H1 (cell line): ENCODE results near the gene STOML1. TPM values are rescaled to one million over a fixed set of nuclear protein-coding genes. Genes with fewer than 3 reads are reported as not detected.

Source experiments
- CTCF ChIA-PET: fragments of 300-600 bp; sonication (Branson Sonifier 250); formaldehyde crosslinking; loops from one replicate; lab custom pipeline; 2021; ENCODE audit not compliant: partially characterized antibody; lab: Charles Lee
- POLR2A ChIA-PET: fragments of 300-600 bp; sonication (Branson Sonifier 250); formaldehyde crosslinking; loops from one replicate; lab custom pipeline; 2021; ENCODE audit warnings: inconsistent platforms; ENCODE audit not compliant: partially characterized antibody; lab: Charles Lee
- DNase-seq, 2 experiments: peaks; one replicate each; pipeline versions ENCODE4 v3.0.0 to v3.0.0-alpha.2; 2010 to 2022; ENCODE audit warnings: low spot score in 2 of 2, low read depth in 1 of 2, mixed read lengths in 1 of 2
- FAIRE-seq: peaks from 2 replicates; lab custom pipeline; 2011; peaks lifted over from hg19 to GRCh38; lab: Jason Lieb, UNC
- H2AFZ ChIP-seq: 2 replicates; pipeline ENCODE4 v1.8.1; 2012; ENCODE audit warnings: low read length, inconsistent platforms
- H2AK5ac ChIP-seq: 2 replicates; pipeline ENCODE4 v1.6.1; 2013; ENCODE audit warnings: low read depth, low read length
- H2BK120ac ChIP-seq: replicated peaks from 2 replicates; pipeline ENCODE3; 2013; ENCODE audit warnings: low read depth, low read length, inconsistent platforms
- H2BK12ac ChIP-seq: 2 replicates; pipeline ENCODE4 v1.6.1; 2013; ENCODE audit warnings: low read depth, low read length
- H2BK15ac ChIP-seq: 2 replicates; pipeline ENCODE4 v1.6.1; 2013; ENCODE audit warnings: low read length
- H2BK20ac ChIP-seq: 2 replicates; pipeline ENCODE4 v1.6.1; 2013; ENCODE audit warnings: low read length
- H2BK5ac ChIP-seq: 2 replicates; pipeline ENCODE4 v1.6.1; 2013; ENCODE audit warnings: low read depth, low read length
- H3K14ac ChIP-seq: 2 replicates; pipeline ENCODE4 v1.6.1; 2013; ENCODE audit warnings: inconsistent platforms; ENCODE audit not compliant: insufficient read length
- H3K18ac ChIP-seq: 2 replicates; pipeline ENCODE4 v1.6.1; 2013; ENCODE audit warnings: low read length; ENCODE audit errors: extremely low read depth
- H3K23ac ChIP-seq: 2 replicates; pipeline ENCODE4 v1.6.1; 2013; ENCODE audit warnings: inconsistent platforms; ENCODE audit not compliant: insufficient read length
- H3K23me2 ChIP-seq: 2 replicates; pipeline ENCODE4 v1.6.1; 2013; ENCODE audit warnings: low read depth, low read length
- H3K27ac ChIP-seq: 2 replicates; pipeline ENCODE4 v1.6.1; 2011; ENCODE audit warnings: low read depth, low read length, inconsistent platforms
- H3K27me3 ChIP-seq, 4 experiments: replicated peaks in 1 of 4; 1 replicate in 1 of 4; 2 replicates in 3 of 4; pipeline versions ENCODE4 v1.6.1 to v1.8.1; 2011 to 2013; ENCODE audit warnings: low read length in 3 of 4, mild to moderate bottlenecking in 3 of 4, inconsistent platforms in 2 of 4, mixed read lengths in 2 of 4, moderate library complexity in 1 of 4; ENCODE audit not compliant: control insufficient read depth in 3 of 4, insufficient read depth in 3 of 4; ENCODE audit errors: extremely low read depth in 1 of 4
- H3K36me3 ChIP-seq, 4 experiments: 2 replicates each; pipeline versions ENCODE4 v1.6.1 to v1.8.1; 2011 to 2013; ENCODE audit warnings: mild to moderate bottlenecking in 4 of 4, low read length in 3 of 4, moderate library complexity in 2 of 4, control low read depth in 1 of 4, inconsistent platforms in 1 of 4; ENCODE audit not compliant: insufficient read depth in 4 of 4, control insufficient read depth in 2 of 4
- H3K4ac ChIP-seq: replicated peaks from 2 replicates; pipeline ENCODE3; 2013; ENCODE audit warnings: low read length, low read depth, mixed read lengths, inconsistent platforms; ENCODE audit not compliant: insufficient read length
- H3K4me1 ChIP-seq, 4 experiments: replicated peaks in 1 of 4; 1 replicate in 1 of 4; 2 replicates in 3 of 4; pipeline versions ENCODE4 v1.6.1 to v1.8.1; 2011 to 2013; ENCODE audit warnings: low read length in 3 of 4, inconsistent platforms in 2 of 4, mixed read lengths in 1 of 4; ENCODE audit not compliant: insufficient read depth in 4 of 4, control insufficient read depth in 3 of 4
- H3K4me2 ChIP-seq, 2 experiments: 2 replicates each; pipeline versions ENCODE4 v1.6.1 to v1.8.1; 2011 to 2013; ENCODE audit warnings: low read depth in 2 of 2, low read length in 2 of 2, control low read depth in 1 of 2, inconsistent platforms in 1 of 2, mild to moderate bottlenecking in 1 of 2; ENCODE audit not compliant: insufficient read depth in 1 of 2
- H3K4me3 ChIP-seq, 4 experiments: fragments of 200-600, 300-600 bp in 1 of 4; sonication (generic), shearing (Covaris generic), sonication (Bioruptor Twin) in 1 of 4; 2 replicates each; pipeline versions ENCODE4 v1.5.1 to v1.8.1; 2011 to 2016; ENCODE audit warnings: low read length in 4 of 4, low read depth in 3 of 4, control low read depth in 2 of 4, inconsistent platforms in 2 of 4, mild to moderate bottlenecking in 2 of 4, mixed read lengths in 1 of 4, moderate library complexity in 1 of 4; ENCODE audit not compliant: insufficient read depth in 2 of 4; ENCODE audit errors: extremely low read depth in 1 of 4
- H3K56ac ChIP-seq: replicated peaks from 2 replicates; pipeline ENCODE3; 2013; ENCODE audit warnings: low read depth, mild to moderate bottlenecking, mixed read lengths, low read length, inconsistent platforms; ENCODE audit not compliant: insufficient read length
- H3K79me1 ChIP-seq: 2 replicates; pipeline ENCODE4 v1.6.1; 2013; ENCODE audit warnings: low read depth, low read length, control low read depth
- H3K79me2 ChIP-seq, 2 experiments: 2 replicates each; pipeline versions ENCODE4 v1.6.1 to v1.8.1; 2012 to 2013; ENCODE audit warnings: low read length in 2 of 2, mild to moderate bottlenecking in 2 of 2, inconsistent platforms in 1 of 2; ENCODE audit not compliant: insufficient read depth in 2 of 2, control insufficient read depth in 1 of 2
- H3K9ac ChIP-seq, 4 experiments: replicated peaks in 1 of 4; 1 replicate in 1 of 4; 2 replicates in 3 of 4; pipeline versions ENCODE4 v1.6.1 to v1.8.1; 2011 to 2013; ENCODE audit warnings: low read depth in 3 of 4, low read length in 3 of 4, control low read depth in 2 of 4, mild to moderate bottlenecking in 2 of 4, moderate library complexity in 2 of 4, inconsistent platforms in 1 of 4; ENCODE audit errors: extremely low read depth in 1 of 4
- H3K9me3 ChIP-seq, 2 experiments: 2 replicates each; pipeline versions ENCODE4 v1.6.1 to v1.8.1; 2012 to 2013; ENCODE audit warnings: mild to moderate bottlenecking in 2 of 2, moderate library complexity in 2 of 2, control low read depth in 1 of 2, inconsistent platforms in 1 of 2, low read depth in 1 of 2, low read length in 1 of 2, mixed read lengths in 1 of 2; ENCODE audit not compliant: insufficient read depth in 2 of 2
- H4K20me1 ChIP-seq, 2 experiments: replicated peaks in 1 of 2; 2 replicates each; pipeline versions ENCODE3 to v1.8.1; 2011 to 2013; ENCODE audit warnings: inconsistent platforms in 2 of 2, low read length in 2 of 2, mild to moderate bottlenecking in 1 of 2; ENCODE audit not compliant: insufficient read depth in 2 of 2, control insufficient read depth in 1 of 2
- H4K5ac ChIP-seq: 2 replicates; pipeline ENCODE4 v1.6.1; 2013; ENCODE audit warnings: low read length, low read depth, mixed read lengths, inconsistent platforms; ENCODE audit not compliant: insufficient read length
- H4K8ac ChIP-seq: 2 replicates; pipeline ENCODE4 v1.8.0; 2013; ENCODE audit warnings: mild to moderate bottlenecking, moderate library complexity, low read length, inconsistent platforms; ENCODE audit not compliant: insufficient read depth; ENCODE audit errors: extremely low read depth
- H4K91ac ChIP-seq: replicated peaks from 2 replicates; pipeline ENCODE3; 2013; ENCODE audit warnings: low read length, mixed read lengths, inconsistent platforms; ENCODE audit not compliant: insufficient read length
- BRCA1 ChIP-seq: IDR thresholded peaks from 2 replicates; pipeline ENCODE4 v1.6.1; 2012; ENCODE audit warnings: low read depth, low read length, improper control_type of control experiment
- EGR1 ChIP-seq: IDR thresholded peaks from 2 replicates; pipeline ENCODE4 v1.6.1; 2011; ENCODE audit warnings: low read depth, low read length, borderline replicate concordance
- NRF1 ChIP-seq: IDR thresholded peaks from 2 replicates; pipeline ENCODE4 v1.6.1; 2011; ENCODE audit warnings: mild to moderate bottlenecking, low read depth, low read length, improper control_type of control experiment
- POLR2A ChIP-seq, 2 experiments: IDR thresholded peaks; 1 replicate in 1 of 2; 2 replicates in 1 of 2; pipeline ENCODE4 v1.6.1; 2011; ENCODE audit warnings: low read depth in 2 of 2, low read length in 2 of 2, mild to moderate bottlenecking in 2 of 2; ENCODE audit errors: control extremely low read depth in 1 of 2
- RXRA ChIP-seq: IDR thresholded peaks from 2 replicates; pipeline ENCODE4 v1.6.1; 2011; ENCODE audit warnings: low read depth, mild to moderate bottlenecking, low read length, moderate library complexity; ENCODE audit not compliant: insufficient read depth
- SIX5 ChIP-seq: IDR thresholded peaks from 2 replicates; pipeline ENCODE4 v1.6.1; 2011; ENCODE audit warnings: mild to moderate bottlenecking, low read depth, low read length
- WGBS, 2 experiments: shearing (Covaris generic) in 1 of 2; methylation state at CpG; one replicate each; pipeline versions ENCODE4 v1.1.6 to v1.1.7; 2013 to 2015; ENCODE audit warnings: low lambda C conversion rate in 2 of 2, mixed read lengths in 2 of 2, inconsistent platforms in 1 of 2, low coverage in 1 of 2, missing lambda C conversion rate in 1 of 2; ENCODE audit not compliant: insufficient replicate concordance in 2 of 2, insufficient coverage in 1 of 2, insufficient read length in 1 of 2; ENCODE audit errors: extremely low coverage in 1 of 2, missing lambda C conversion rate in 1 of 2; 5-methylcytosine and 5-hydroxymethylcytosine counted together
- polyA plus RNA-seq, 7 experiments: library from polyadenylated mRNA; depleted of rRNA in 3 of 7; stranded (reverse) in 5 of 7; unstranded in 2 of 7; fragments of >200 nt in 5 of 7; fragments of 200-250 nt in 2 of 7; gene quantifications; 1 replicate in 5 of 7; 2 replicates in 1 of 7; 4 replicates in 1 of 7; pipeline versions ENCODE4 v1.2.1 to v1.2.3, GENCODE V29; 2011 to 2013; ENCODE audit warnings: missing spikeins in 2 of 7, mixed read lengths in 2 of 7
- total RNA-seq: library from RNA; stranded (reverse); fragmentation: NEBNext Ultra II Directional; extraction: Animal tissue kit (Norgen Biotek cat#: 25700); gene quantifications from 2 replicates; pipeline ENCODE4 v1.2.1, GENCODE V29; 2021
- TF ChIP-seq, protein P1 (sequence below): IDR thresholded peaks from 2 replicates; pipeline ENCODE4 v1.6.1; 2012; ENCODE audit warnings: low read length, inconsistent platforms
- TF ChIP-seq, protein P2 (sequence below): IDR thresholded peaks from 2 replicates; pipeline ENCODE4 v1.6.1; 2012; ENCODE audit warnings: inconsistent platforms

STOML1 gene
- total and polyA plus RNA-seq, 2 of the 8 experiments (the other 6 are each of a cell fraction or from before 2014, with no cell fraction given) = 2.6 to 3.2 TPM

DNA sequence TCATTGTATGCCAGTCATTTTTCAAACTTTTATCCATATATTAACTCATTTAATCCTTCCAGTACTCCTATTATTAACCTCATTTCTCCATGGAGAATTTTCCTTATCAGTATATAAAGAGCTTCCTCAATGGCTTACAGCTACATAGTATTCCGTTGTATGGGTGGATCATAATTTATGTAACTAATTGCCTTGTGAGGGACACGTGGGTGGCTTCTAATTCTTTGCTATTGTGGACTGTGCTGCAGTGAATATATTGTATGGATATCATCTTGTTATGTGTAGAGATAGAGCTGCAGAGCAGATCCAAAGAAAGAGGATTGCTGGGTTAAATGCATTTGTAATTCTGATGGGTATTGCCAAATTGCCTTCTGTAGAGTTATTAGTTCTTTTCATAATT lies 27.6 kb upstream of the STOML1 start:
- H3K27ac ChIP-seq = no peak overlapping the region
- peaks cover 0 to 3% of the 10 kb centered on the region in 2 experiments for H4K20me1 ChIP-seq
- no peak for DNase-seq
- H3K23ac ChIP-seq = no peak overlapping the region
- H3K14ac ChIP-seq = no peak overlapping the region
- H3K18ac ChIP-seq = no peak overlapping the region
- no peak overlapping the region for H2BK5ac ChIP-seq
- H4K5ac ChIP-seq = no peak overlapping the region
- H4K91ac ChIP-seq = no peak overlapping the region
- peaks cover 0 to 11% (median 2%) of the 10 kb centered on the region in 4 experiments; a peak in 5 of 8 replicates for H3K36me3 ChIP-seq
- H3K56ac ChIP-seq = no peak overlapping the region
- ChIA-PET CTCF (interaction anchor here (3.2 kb wide), 1 partner anchor 17 kb away, joined by 11 read pairs; no protein-coding TSS in a partner anchor), POLR2A (no interaction called here)
- 93% methylated on average over 2 of the region's 2 CpGs; no CpG with 5 or more reads in 1 of the 2 experiments for WGBS, 2 experiments
- H3K4me3 ChIP-seq = no peak overlapping the region
- no peaks in the 10 kb centered on the region for H3K9me3 ChIP-seq
- H3K9ac ChIP-seq = no peak overlapping the region
- no peak overlapping the region for H4K8ac ChIP-seq
- no peak overlapping the region for H2AK5ac ChIP-seq
- no peaks in the 10 kb centered on the region for H3K27me3 ChIP-seq
- no peak overlapping the region for H3K4me2 ChIP-seq
- no peaks in the 10 kb centered on the region for H3K79me1 ChIP-seq
- no peak overlapping the region for H2BK12ac ChIP-seq
- no peak overlapping the region for H2BK120ac ChIP-seq
- H2BK15ac ChIP-seq = no peak overlapping the region
- FAIRE-seq = no peak
- H2BK20ac ChIP-seq = no peak overlapping the region
- no peaks in the 10 kb centered on the region for H3K4me1 ChIP-seq
- no peak overlapping the region for H3K4ac ChIP-seq
- H3K79me2 ChIP-seq = no peaks in the 10 kb centered on the region
- H2AFZ ChIP-seq = no peak overlapping the region
- H3K23me2 ChIP-seq = no peaks in the 10 kb centered on the region
- TF ChIP-seq, protein P1, sequence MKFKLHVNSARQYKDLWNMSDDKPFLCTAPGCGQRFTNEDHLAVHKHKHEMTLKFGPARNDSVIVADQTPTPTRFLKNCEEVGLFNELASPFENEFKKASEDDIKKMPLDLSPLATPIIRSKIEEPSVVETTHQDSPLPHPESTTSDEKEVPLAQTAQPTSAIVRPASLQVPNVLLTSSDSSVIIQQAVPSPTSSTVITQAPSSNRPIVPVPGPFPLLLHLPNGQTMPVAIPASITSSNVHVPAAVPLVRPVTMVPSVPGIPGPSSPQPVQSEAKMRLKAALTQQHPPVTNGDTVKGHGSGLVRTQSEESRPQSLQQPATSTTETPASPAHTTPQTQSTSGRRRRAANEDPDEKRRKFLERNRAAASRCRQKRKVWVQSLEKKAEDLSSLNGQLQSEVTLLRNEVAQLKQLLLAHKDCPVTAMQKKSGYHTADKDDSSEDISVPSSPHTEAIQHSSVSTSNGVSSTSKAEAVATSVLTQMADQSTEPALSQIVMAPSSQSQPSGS = no peak
- TF ChIP-seq, protein P2, sequence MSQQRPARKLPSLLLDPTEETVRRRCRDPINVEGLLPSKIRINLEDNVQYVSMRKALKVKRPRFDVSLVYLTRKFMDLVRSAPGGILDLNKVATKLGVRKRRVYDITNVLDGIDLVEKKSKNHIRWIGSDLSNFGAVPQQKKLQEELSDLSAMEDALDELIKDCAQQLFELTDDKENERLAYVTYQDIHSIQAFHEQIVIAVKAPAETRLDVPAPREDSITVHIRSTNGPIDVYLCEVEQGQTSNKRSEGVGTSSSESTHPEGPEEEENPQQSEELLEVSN = no peak
- TF ChIP-seq EGR1 (no peak), NRF1 (no peak), BRCA1 (no peak), POLR2A (IDR thresholded peaks at IDR 0.05; ENCODE audit: control extremely low read depth in 1 of 2, low read depth in 2 of 2, low read length in 2 of 2) (no peak), RXRA (no peak), SIX5 (no peak)
